ENCODE measurements around the gene MYL12A. TPM values are rescaled to one million over a fixed set of nuclear protein-coding genes. Genes with fewer than 3 reads are reported as not detected.

Gene MYL12A
- total and polyA plus RNA-seq, 2 of the 13 experiments (the other 11 are each of a cell fraction or from before 2014, with no cell fraction given) = 261 to 277 TPM

- TF ChIP-seq KIAA2018 (CRISPR knock-in tag; IDR thresholded peaks at IDR 0.05; ENCODE audit: borderline replicate concordance) (no peak), RXRA (CRISPR knock-in tag; IDR thresholded peaks at IDR 0.05) (peak; percentile 96; the same call in 1 of the 2 replicates), FOXK2 (IDR thresholded peaks at IDR 0.05) (peak; percentile 41; the same call in 1 of the 2 replicates), ZNF431 (CRISPR knock-in tag; IDR thresholded peaks at IDR 0.05; ENCODE audit: borderline replicate concordance, low read depth) (peak; percentile 36; the same call in 1 of the 2 replicates), PRDM10 (CRISPR knock-in tag; IDR thresholded peaks at IDR 0.05; ENCODE audit: low read depth) (peak; percentile 68; the same call in 1 of the 2 replicates), HHEX (CRISPR knock-in tag; IDR thresholded peaks at IDR 0.05) (peak; percentile 91; the same call in 1 of the 2 replicates), YEATS4 (CRISPR knock-in tag; IDR thresholded peaks at IDR 0.05; ENCODE audit: borderline replicate concordance) (peak; percentile 76), U2AF1 (optimal IDR thresholded peaks at IDR 0.05; ENCODE audit: low read depth, low read length) (no peak)
- TF ChIP-seq, protein P1, sequence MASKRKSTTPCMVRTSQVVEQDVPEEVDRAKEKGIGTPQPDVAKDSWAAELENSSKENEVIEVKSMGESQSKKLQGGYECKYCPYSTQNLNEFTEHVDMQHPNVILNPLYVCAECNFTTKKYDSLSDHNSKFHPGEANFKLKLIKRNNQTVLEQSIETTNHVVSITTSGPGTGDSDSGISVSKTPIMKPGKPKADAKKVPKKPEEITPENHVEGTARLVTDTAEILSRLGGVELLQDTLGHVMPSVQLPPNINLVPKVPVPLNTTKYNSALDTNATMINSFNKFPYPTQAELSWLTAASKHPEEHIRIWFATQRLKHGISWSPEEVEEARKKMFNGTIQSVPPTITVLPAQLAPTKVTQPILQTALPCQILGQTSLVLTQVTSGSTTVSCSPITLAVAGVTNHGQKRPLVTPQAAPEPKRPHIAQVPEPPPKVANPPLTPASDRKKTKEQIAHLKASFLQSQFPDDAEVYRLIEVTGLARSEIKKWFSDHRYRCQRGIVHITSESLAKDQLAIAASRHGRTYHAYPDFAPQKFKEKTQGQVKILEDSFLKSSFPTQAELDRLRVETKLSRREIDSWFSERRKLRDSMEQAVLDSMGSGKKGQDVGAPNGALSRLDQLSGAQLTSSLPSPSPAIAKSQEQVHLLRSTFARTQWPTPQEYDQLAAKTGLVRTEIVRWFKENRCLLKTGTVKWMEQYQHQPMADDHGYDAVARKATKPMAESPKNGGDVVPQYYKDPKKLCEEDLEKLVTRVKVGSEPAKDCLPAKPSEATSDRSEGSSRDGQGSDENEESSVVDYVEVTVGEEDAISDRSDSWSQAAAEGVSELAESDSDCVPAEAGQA (IDR thresholded peaks at IDR 0.05; ENCODE audit: low read depth) = no peak; the same call in 1 of the 2 replicates
- TF ChIP-seq, protein P1 (CRISPR knock-in tag; IDR thresholded peaks at IDR 0.05; ENCODE audit: borderline replicate concordance) = peak; percentile 89; the same call in 1 of the 2 replicates
Measured at GRCh38 chr18:3233433-3234168, 14.0 kb upstream of the MYL12A start (continued).
